Measurements from ENCODE around the gene FAM78B.
A peak's percentile ranks its signal among the peaks of the same experiment; 100 is the strongest.

Gene FAM78B

GRCh38 chr1:166166698-166167571 lies at the start of gene FAM78B:
Gene FAM78B (minus strand): TSS chr1:166167001. CDS start chr1:166166248, 753 bp downstream.
- peak within 1 kb of the TSS; percentile 56 for H3K4me3 ChIP-seq (ENCODE audit: low read depth, low read length)
- peak; percentile 95 for DNase-seq (ENCODE audit: low read depth)
- TF ChIP-seq CTCF (IDR thresholded peaks at IDR 0.05; ENCODE audit: insufficient read depth, low read depth, low read length, missing control alignments) = peak; percentile 2

GRCh38 chr1:166202546-166202945 lies 35.7 kb upstream of the FAM78B start:
- no peak for TF ChIP-seq CTCF (IDR thresholded peaks at IDR 0.05; ENCODE audit: insufficient read depth, low read depth, low read length, missing control alignments)
- H3K4me3 ChIP-seq (ENCODE audit: low read depth, low read length) = no peak overlapping the region
- DNase-seq (ENCODE audit: low read depth) = no peak

- DNase-seq (ENCODE audit: low read depth) = no peak
- no peak for TF ChIP-seq CTCF (IDR thresholded peaks at IDR 0.05; ENCODE audit: insufficient read depth, low read depth, low read length, missing control alignments)
- H3K4me3 ChIP-seq (ENCODE audit: low read depth, low read length) = no peak overlapping the region
These were observed 33.9 kb upstream of the FAM78B start for GRCh38 chr1:166200743-166201142.

- H3K4me3 ChIP-seq (ENCODE audit: low read depth, low read length) = no peak overlapping the region
- DNase-seq (ENCODE audit: low read depth) = no peak
- no peak for TF ChIP-seq CTCF (IDR thresholded peaks at IDR 0.05; ENCODE audit: insufficient read depth, low read depth, low read length, missing control alignments)
These were observed 30.8 kb upstream of the FAM78B start for GRCh38 chr1:166197597-166197996.

- no peak for DNase-seq (ENCODE audit: low read depth)
- H3K4me3 ChIP-seq (ENCODE audit: low read depth, low read length) = no peak overlapping the region
- TF ChIP-seq CTCF (IDR thresholded peaks at IDR 0.05; ENCODE audit: insufficient read depth, low read depth, low read length, missing control alignments) = no peak
These were observed 30.3 kb upstream of the FAM78B start for GRCh38 chr1:166197141-166197540.

- DNase-seq (ENCODE audit: low read depth) = no peak
- H3K4me3 ChIP-seq (ENCODE audit: low read depth, low read length) = no peak overlapping the region
- TF ChIP-seq CTCF (IDR thresholded peaks at IDR 0.05; ENCODE audit: insufficient read depth, low read depth, low read length, missing control alignments) = no peak
These were observed 26.4 kb upstream of the FAM78B start for GRCh38 chr1:166193057-166193698.

Measured in GM12865 (cell line).